IPS DF 6.9 (cell line): ENCODE data around the gene TMEM209.
"Not testable (repeated sequence)": the region's sequence is repeated elsewhere in the genome, so short reads cannot be mapped to it uniquely, and the experiment has no call there.

Experiments
- DNase-seq: peaks from one replicate; pipeline ENCODE4 v3.0.0-alpha.2; 2013; ENCODE audit warnings: low read depth, low spot score
- H3K27ac ChIP-seq: one replicate; pipeline ENCODE4 v1.5.1; 2013; ENCODE audit warnings: low read length, control low read depth
- H3K27me3 ChIP-seq: 2 replicates; pipeline ENCODE4 v1.6.1; 2013; ENCODE audit warnings: mild to moderate bottlenecking, low read length; ENCODE audit not compliant: control insufficient read depth, insufficient read depth
- H3K36me3 ChIP-seq: 2 replicates; pipeline ENCODE4 v1.6.1; 2013; ENCODE audit warnings: low read length; ENCODE audit not compliant: control insufficient read depth, insufficient read depth
- H3K4me1 ChIP-seq: 2 replicates; pipeline ENCODE4 v1.6.1; 2013; ENCODE audit warnings: low read length; ENCODE audit not compliant: control insufficient read depth, insufficient read depth
- H3K4me3 ChIP-seq: 2 replicates; pipeline ENCODE4 v1.5.1; 2013; ENCODE audit warnings: mild to moderate bottlenecking, low read length
- H3K9me3 ChIP-seq: 2 replicates; pipeline ENCODE4 v1.6.1; 2013; ENCODE audit warnings: low read length, inconsistent platforms; ENCODE audit not compliant: control insufficient read depth, insufficient read depth
- WGBS: extraction: QIAGEN DNeasy Blood & Tissue Kit; methylation state at CpG from one replicate; pipeline ENCODE4 v1.1.7; 2013; ENCODE audit warnings: mixed read lengths, missing lambda C conversion rate; ENCODE audit not compliant: insufficient read length, insufficient coverage; 5-methylcytosine and 5-hydroxymethylcytosine counted together

Gene TMEM209

GRCh38 chr7:130126840-130127239 lies 78.4 kb downstream of the TMEM209 start:
- not testable (repeated sequence) for H3K36me3 ChIP-seq, H3K27ac ChIP-seq, H3K27me3 ChIP-seq, H3K4me3 ChIP-seq, H3K4me1 ChIP-seq, DNase-seq, H3K9me3 ChIP-seq
- no CpG with 5 or more reads among the region's 3 CpGs for WGBS

- H3K9me3 ChIP-seq: no peaks in the 10 kb centered on the region
- H3K27me3 ChIP-seq: no peaks in the 10 kb centered on the region
- no peaks in the 10 kb centered on the region for H3K4me1 ChIP-seq
- no peak overlapping the region for H3K4me3 ChIP-seq
- no peak overlapping the region for H3K27ac ChIP-seq
- WGBS: no CpG with 5 or more reads among the region's 2 CpGs
- no peak for DNase-seq
- H3K36me3 ChIP-seq: peaks cover 2% of the 10 kb centered on the region; the same call in 1 of the 2 replicates
Measured at GRCh38 chr7:130124711-130125110, 80.5 kb downstream of the TMEM209 start.

GRCh38 chr7:130123501-130123900 lies 81.7 kb downstream of the TMEM209 start:
- no peak for DNase-seq

GRCh38 chr7:130118801-130119200 lies 86.4 kb downstream of the TMEM209 start:
- WGBS: no CpG with 5 or more reads among the region's 4 CpGs
- peaks cover 2% of the 10 kb centered on the region; the same call in 1 of the 2 replicates for H3K36me3 ChIP-seq
- H3K4me1 ChIP-seq: no peaks in the 10 kb centered on the region
- H3K4me3 ChIP-seq: no peak overlapping the region
- no peaks in the 10 kb centered on the region for H3K9me3 ChIP-seq
- no peak overlapping the region for H3K27ac ChIP-seq
- DNase-seq: no peak
- H3K27me3 ChIP-seq: no peaks in the 10 kb centered on the region

More at GRCh38 chr7:130123501-130123900, 81.7 kb downstream of the TMEM209 start:
- H3K9me3 ChIP-seq: no peaks in the 10 kb centered on the region
- H3K27me3 ChIP-seq: no peaks in the 10 kb centered on the region
- no peak overlapping the region for H3K27ac ChIP-seq
- H3K36me3 ChIP-seq: peaks cover 2% of the 10 kb centered on the region; the same call in 1 of the 2 replicates
- H3K4me1 ChIP-seq: no peaks in the 10 kb centered on the region
- H3K4me3 ChIP-seq: no peak overlapping the region

GRCh38 chr7:130118294-130118693 lies 86.9 kb downstream of the TMEM209 start:
- no CpG with 5 or more reads among the region's 5 CpGs for WGBS
- Histone ChIP-seq H3K27me3 (no peaks in the 10 kb centered on the region), H3K4me1 (no peaks in the 10 kb centered on the region), H3K27ac (no peak overlapping the region), H3K36me3 (peaks cover 2% of the 10 kb centered on the region; the same call in 1 of the 2 replicates), H3K9me3 (no peaks in the 10 kb centered on the region), H3K4me3 (no peak overlapping the region)
- no peak for DNase-seq

- H3K27ac ChIP-seq: no peak overlapping the region
- no peaks in the 10 kb centered on the region for H3K27me3 ChIP-seq
- no peak overlapping the region for H3K4me3 ChIP-seq
- H3K4me1 ChIP-seq: no peaks in the 10 kb centered on the region
- DNase-seq: no peak
- H3K9me3 ChIP-seq: no peaks in the 10 kb centered on the region
- H3K36me3 ChIP-seq: no peaks in the 10 kb centered on the region
- WGBS: no CpG with 5 or more reads among the region's 2 CpGs
Measured at GRCh38 chr7:130114776-130115175, 90.4 kb downstream of the TMEM209 start.
